ENCODE data around the gene NUP214.

GRCh38 chr9:131111186-131111853, 14.1 kb upstream of the NUP214 start:
- TF ChIP-seq YY1 (tag by site-specific recombination; IDR thresholded peaks at IDR 0.05) (no peak), REST (tag by site-specific recombination; IDR thresholded peaks at IDR 0.05) (no peak), CTCF (tag by site-specific recombination; IDR thresholded peaks at IDR 0.05) (no peak), PRDM1 (tag by site-specific recombination; IDR thresholded peaks at IDR 0.05) (no peak), SETDB1 (IDR thresholded peaks at IDR 0.05; ENCODE audit: insufficient read length, low read length) (no peak), KLF16 (tag by site-specific recombination; IDR thresholded peaks at IDR 0.05) (no peak), ZNF830 (tag by site-specific recombination; IDR thresholded peaks at IDR 0.05; ENCODE audit: low read depth) (no peak), ZNF423 (tag by site-specific recombination; IDR thresholded peaks at IDR 0.05) (no peak), PRDM4 (tag by site-specific recombination; IDR thresholded peaks at IDR 0.05) (no peak), ZNF433 (tag by site-specific recombination; IDR thresholded peaks at IDR 0.05; ENCODE audit: low read depth) (no peak), ZBTB1 (tag by site-specific recombination; IDR thresholded peaks at IDR 0.05) (no peak), ZNF792 (tag by site-specific recombination; IDR thresholded peaks at IDR 0.05) (no peak), EGR2 (tag by site-specific recombination; IDR thresholded peaks at IDR 0.05; ENCODE audit: low read depth) (no peak)
